SU-DHL-6 (cell line): ENCODE results near the gene MFSD2A.

Source experiments
- H2AFZ ChIP-seq: fragments of 200-600 bp; sonication (generic); 2 replicates; pipeline ENCODE4 v1.6.1; 2014; ENCODE audit warnings: low read depth, mild to moderate bottlenecking, moderate library complexity, mixed read lengths, antibody characterized with exemption, low read length; ENCODE audit not compliant: severe bottlenecking
- H3F3A ChIP-seq: fragments of 200-600 bp; shearing (Covaris generic); 2 replicates; pipeline ENCODE4 v1.6.0; 2016; ENCODE audit warnings: antibody characterized with exemption, mild to moderate bottlenecking; ENCODE audit not compliant: insufficient read depth
- H3K27ac ChIP-seq: fragments of 200-600 bp; sonication (generic); 2 replicates; pipeline ENCODE4 v1.5.1; 2016; ENCODE audit warnings: low read depth, mild to moderate bottlenecking, low read length, moderate library complexity, mixed read lengths
- H3K27me3 ChIP-seq: fragments of 200-600 bp; sonication (generic), shearing (Covaris generic); 2 replicates; pipeline ENCODE4 v1.6.0; 2014; ENCODE audit warnings: mild to moderate bottlenecking, low read length
- H3K36me3 ChIP-seq: fragments of 200-600 bp; sonication (generic); 2 replicates; pipeline ENCODE4 v1.6.1; 2014; ENCODE audit warnings: mild to moderate bottlenecking, low read length, mixed read lengths
- H3K4me2 ChIP-seq: fragments of 300-600, 200-600 bp; shearing (Covaris generic), sonication (generic); 2 replicates; pipeline ENCODE4 v1.6.0; 2014; ENCODE audit warnings: low read length, low read depth, mild to moderate bottlenecking; ENCODE audit not compliant: poor library complexity, severe bottlenecking
- H3K4me3 ChIP-seq: fragments of 200-600 bp; sonication (generic); 2 replicates; pipeline ENCODE4 v1.5.1; 2014; ENCODE audit warnings: antibody characterized with exemption, low read length, mild to moderate bottlenecking, mixed read lengths; ENCODE audit not compliant: insufficient read depth, poor library complexity, severe bottlenecking
- H3K79me2 ChIP-seq: fragments of 200-600 bp; sonication (generic); 2 replicates; pipeline ENCODE4 v1.6.1; 2014; ENCODE audit warnings: mild to moderate bottlenecking, low read length, moderate library complexity; ENCODE audit not compliant: insufficient read depth
- H3K9ac ChIP-seq: fragments of 200-600 bp; sonication (generic); 2 replicates; pipeline ENCODE4 v1.7.0; 2014; ENCODE audit warnings: mild to moderate bottlenecking, low read length
- H3K9me2 ChIP-seq: fragments of 200-600 bp; sonication (generic); replicated peaks from 2 replicates; pipeline ENCODE4 v1.6.1; 2014; ENCODE audit warnings: low read length; ENCODE audit not compliant: insufficient read depth
- H3K9me3 ChIP-seq: fragments of 200-600 bp; sonication (generic); 2 replicates; pipeline ENCODE4 v1.6.1; 2014; ENCODE audit warnings: low read length, mixed read lengths; ENCODE audit not compliant: insufficient read depth
- H4K20me1 ChIP-seq: fragments of 200-600 bp; sonication (generic); 2 replicates; pipeline ENCODE4 v1.6.1; 2014; ENCODE audit warnings: low read depth, mild to moderate bottlenecking, antibody characterized with exemption, low read length, moderate library complexity, mixed read lengths
- EZH2phosphoT487 ChIP-seq: fragments of 200-600 bp; sonication (generic), shearing (Covaris generic); conservative IDR thresholded peaks from 2 replicates; pipeline ENCODE4 v1.6.1; 2018; ENCODE audit warnings: mild to moderate bottlenecking, antibody characterized with exemption, low read length, moderate library complexity, mixed read lengths
- TF ChIP-seq, protein P1 (sequence below): fragments of 200-600 bp; sonication (generic); IDR thresholded peaks from one replicate; pipeline ENCODE4 v1.5.1; 2017; ENCODE audit warnings: antibody characterized with exemption, mild to moderate bottlenecking, low read length, moderate library complexity; ENCODE audit not compliant: insufficient read depth, poor library complexity, severe bottlenecking

Gene MFSD2A

DNA sequence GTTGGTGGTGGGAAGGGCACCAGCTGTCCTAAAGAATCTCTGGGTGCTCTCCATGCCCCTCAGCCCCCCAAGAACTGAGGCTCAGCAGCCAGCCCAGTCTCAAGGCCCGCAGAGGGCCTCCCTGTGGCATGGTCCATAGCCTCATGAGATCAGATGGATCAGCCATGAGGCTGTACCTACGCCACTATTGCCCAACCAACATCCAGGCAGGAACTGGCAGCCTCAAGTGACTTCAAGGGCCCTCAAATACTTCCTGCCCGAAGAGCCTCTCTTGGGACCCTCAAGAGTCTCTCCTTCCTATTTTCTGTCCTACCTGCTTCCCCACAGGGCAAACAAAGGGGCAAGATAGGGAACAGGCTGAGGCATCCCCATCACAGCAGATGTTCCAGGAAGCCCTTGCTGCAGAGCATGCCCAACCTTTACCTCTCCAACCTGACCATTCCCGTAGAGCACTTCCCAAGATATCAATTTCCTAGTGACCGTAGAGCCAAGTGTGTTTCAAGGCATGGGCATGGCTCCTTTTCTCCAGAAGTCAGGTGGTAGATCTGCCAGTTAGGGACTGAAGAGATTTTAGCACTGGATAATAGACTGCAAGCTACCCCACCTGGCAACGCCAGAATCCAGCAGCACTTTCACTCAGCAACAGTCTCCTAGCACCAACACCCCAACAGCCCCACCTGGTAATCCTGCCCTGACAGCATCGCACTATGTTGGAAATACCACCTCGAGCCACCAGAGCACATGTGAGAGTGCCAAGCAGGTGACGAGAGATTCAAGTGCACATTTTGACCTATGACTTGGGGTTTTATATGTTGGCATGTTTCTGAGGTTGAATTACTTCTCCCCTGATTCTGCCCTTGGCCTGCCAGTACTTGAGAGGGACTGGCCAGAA, 13.7 kb upstream of the MFSD2A start:
- H2AFZ ChIP-seq, result no peak overlapping the region

DNA sequence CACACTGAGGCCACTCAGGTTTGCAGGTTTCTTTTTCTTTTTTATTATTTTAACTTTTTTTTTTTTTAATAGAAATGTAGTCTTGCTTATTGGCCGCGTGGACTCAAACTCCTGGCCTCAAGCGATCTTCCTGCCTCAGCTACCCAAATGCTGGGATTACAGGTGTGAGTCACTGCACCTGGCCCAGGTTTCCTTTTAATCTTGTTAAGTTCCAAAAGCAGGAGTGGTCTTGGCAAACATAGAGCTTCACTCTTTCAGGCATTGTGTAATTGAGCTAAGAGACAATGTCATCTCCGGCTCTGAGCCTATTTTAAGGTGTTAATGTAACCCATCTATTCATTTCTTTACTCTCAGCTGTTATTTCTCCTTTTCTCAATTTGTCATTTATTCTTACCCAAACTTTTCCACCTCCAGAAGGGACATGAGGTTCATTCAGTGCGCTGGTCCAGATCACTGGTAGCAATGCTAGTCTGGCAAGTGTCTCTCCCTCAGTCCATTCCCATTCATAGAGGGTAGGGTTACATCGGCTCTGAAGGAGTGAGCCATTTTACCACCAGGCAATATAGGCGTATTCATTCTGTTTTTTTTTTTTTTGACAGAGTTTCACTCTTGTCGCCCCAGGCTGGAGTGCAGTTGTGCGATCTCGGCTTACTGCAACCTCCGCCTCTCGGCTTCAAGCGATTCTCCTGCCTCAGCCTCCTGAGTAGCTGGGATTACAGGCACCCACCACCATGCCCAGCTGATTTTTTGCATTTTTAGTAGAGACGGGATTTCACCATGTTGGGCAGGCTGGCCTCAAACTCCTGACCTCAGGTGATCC, 11.3 kb upstream of the MFSD2A start:
- H3K36me3 ChIP-seq, result no peaks in the 10 kb centered on the region
- no peak overlapping the region for H3K27ac ChIP-seq
- H3K27me3 ChIP-seq, result no peaks in the 10 kb centered on the region
- H3K4me3 ChIP-seq, result no peak overlapping the region
- no peak overlapping the region for H3K9ac ChIP-seq
- H4K20me1 ChIP-seq, result no peaks in the 10 kb centered on the region
- H3K9me3 ChIP-seq, result no peaks in the 10 kb centered on the region
- TF ChIP-seq EZH2phosphoT487, result no peak
- TF ChIP-seq, protein P1, sequence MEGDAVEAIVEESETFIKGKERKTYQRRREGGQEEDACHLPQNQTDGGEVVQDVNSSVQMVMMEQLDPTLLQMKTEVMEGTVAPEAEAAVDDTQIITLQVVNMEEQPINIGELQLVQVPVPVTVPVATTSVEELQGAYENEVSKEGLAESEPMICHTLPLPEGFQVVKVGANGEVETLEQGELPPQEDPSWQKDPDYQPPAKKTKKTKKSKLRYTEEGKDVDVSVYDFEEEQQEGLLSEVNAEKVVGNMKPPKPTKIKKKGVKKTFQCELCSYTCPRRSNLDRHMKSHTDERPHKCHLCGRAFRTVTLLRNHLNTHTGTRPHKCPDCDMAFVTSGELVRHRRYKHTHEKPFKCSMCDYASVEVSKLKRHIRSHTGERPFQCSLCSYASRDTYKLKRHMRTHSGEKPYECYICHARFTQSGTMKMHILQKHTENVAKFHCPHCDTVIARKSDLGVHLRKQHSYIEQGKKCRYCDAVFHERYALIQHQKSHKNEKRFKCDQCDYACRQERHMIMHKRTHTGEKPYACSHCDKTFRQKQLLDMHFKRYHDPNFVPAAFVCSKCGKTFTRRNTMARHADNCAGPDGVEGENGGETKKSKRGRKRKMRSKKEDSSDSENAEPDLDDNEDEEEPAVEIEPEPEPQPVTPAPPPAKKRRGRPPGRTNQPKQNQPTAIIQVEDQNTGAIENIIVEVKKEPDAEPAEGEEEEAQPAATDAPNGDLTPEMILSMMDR, result no peak
- H2AFZ ChIP-seq, result no peak overlapping the region
- no peaks in the 10 kb centered on the region for H3K79me2 ChIP-seq
- H3K9me2 ChIP-seq, result no peaks in the 10 kb centered on the region
- no peak overlapping the region for H3K4me2 ChIP-seq
- H3F3A ChIP-seq, result no peaks in the 10 kb centered on the region

More for the DNA sequence above, 13.7 kb upstream of the MFSD2A start:
- Histone ChIP-seq H3K4me3 (no peak overlapping the region), H3K9me3 (no peaks in the 10 kb centered on the region), H3K27me3 (no peaks in the 10 kb centered on the region), H3K9me2 (no peaks in the 10 kb centered on the region), H3K36me3 (no peaks in the 10 kb centered on the region), H3K27ac (no peak overlapping the region), H3K9ac (no peak overlapping the region), H3K79me2 (no peaks in the 10 kb centered on the region), H3K4me2 (no peak overlapping the region), H3F3A (no peaks in the 10 kb centered on the region), H4K20me1 (no peaks in the 10 kb centered on the region)
- TF ChIP-seq, protein P1, result no peak
- TF ChIP-seq EZH2phosphoT487, result no peak

DNA sequence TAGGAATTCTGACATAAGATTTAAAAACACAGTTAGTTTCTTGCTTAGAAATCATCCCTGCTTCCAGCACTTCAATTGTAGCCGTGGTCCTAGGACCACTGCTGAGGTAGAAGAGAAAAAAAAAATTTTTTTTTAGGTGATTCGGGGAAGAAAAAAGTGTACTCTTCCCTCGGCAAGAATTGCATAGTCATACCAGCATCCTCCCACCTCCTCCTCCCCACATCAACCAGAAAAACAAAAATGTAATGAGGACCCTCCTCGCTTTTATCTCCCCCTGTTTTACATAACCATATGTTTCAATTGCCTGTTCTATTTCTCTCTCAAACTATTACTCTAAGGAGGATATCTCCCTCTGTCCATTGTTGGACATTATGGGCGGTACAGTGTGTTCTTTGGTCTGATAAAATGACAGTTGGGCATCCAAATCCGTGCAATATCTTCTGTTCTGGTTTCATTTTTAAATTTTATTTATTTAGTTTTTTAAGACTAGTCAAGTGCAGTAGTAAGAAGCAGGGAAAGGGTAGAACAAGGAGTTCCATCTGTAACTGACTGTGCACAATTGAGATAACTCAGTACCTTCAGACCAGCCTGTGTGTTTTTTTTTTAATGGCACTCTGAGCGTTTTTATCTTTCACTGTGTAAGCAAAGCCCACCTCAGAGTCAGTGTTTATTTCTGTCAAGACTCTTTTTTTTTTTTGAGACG, 10.4 kb upstream of the MFSD2A start:
- no peak overlapping the region for H3K9ac ChIP-seq
- no peak overlapping the region for H3K4me2 ChIP-seq
- no peaks in the 10 kb centered on the region for H4K20me1 ChIP-seq
- no peaks in the 10 kb centered on the region for H3K36me3 ChIP-seq
- H3F3A ChIP-seq, result no peaks in the 10 kb centered on the region
- TF ChIP-seq EZH2phosphoT487, result no peak
- TF ChIP-seq, protein P1, result no peak
- no peaks in the 10 kb centered on the region for H3K9me3 ChIP-seq
- no peak overlapping the region for H3K4me3 ChIP-seq
- H3K27ac ChIP-seq, result no peak overlapping the region
- H3K9me2 ChIP-seq, result no peaks in the 10 kb centered on the region
- no peak overlapping the region for H2AFZ ChIP-seq
- no peaks in the 10 kb centered on the region for H3K79me2 ChIP-seq
- H3K27me3 ChIP-seq, result no peaks in the 10 kb centered on the region
